Subcutaneous adipose tissue (tissue), 4 donors: ENCODE data around the gene CYTH2. TPM values are rescaled to one million over a fixed set of nuclear protein-coding genes. Genes with fewer than 3 reads are reported as not detected.

ENCODE experiments used
- total RNA-seq, 4 donors: library from RNA; depleted of rRNA; stranded (reverse); fragments of >200 nt; gene quantifications; one replicate each; pipeline ENCODE4 v1.1.0, GENCODE V29; 2016
- TF ChIP-seq, protein P1 (sequence below): fragments of 450-650 bp; IDR thresholded peaks from one replicate; pipeline ENCODE4 v1.5.1; 2016; ENCODE audit warnings: low read depth, mild to moderate bottlenecking, control low read depth, antibody characterized with exemption, moderate library complexity

CYTH2 gene
- total RNA-seq, 4 donors from 2014 or later = 15.8 to 64.0 (median 31.5) TPM

DNA sequence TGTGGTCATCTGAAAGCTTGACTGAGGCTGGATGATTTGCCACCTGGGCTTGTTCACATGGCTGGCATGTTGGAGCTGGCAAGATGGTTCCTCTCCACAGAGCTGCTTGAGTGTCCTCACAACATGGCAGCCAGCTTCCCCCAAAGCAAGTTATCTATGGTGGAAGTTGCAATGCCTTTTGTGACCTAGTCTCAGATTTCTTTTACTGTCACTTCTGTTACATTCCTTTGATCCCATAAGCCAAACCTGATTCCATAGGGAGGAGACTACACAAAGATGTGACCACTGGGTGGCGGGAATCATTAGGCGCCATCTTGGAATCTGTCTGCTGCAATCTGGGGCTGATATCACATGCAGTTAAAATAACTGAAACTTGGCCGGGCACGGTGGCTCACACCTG, 60.0 kb downstream of the CYTH2 start:
- TF ChIP-seq, protein P1, sequence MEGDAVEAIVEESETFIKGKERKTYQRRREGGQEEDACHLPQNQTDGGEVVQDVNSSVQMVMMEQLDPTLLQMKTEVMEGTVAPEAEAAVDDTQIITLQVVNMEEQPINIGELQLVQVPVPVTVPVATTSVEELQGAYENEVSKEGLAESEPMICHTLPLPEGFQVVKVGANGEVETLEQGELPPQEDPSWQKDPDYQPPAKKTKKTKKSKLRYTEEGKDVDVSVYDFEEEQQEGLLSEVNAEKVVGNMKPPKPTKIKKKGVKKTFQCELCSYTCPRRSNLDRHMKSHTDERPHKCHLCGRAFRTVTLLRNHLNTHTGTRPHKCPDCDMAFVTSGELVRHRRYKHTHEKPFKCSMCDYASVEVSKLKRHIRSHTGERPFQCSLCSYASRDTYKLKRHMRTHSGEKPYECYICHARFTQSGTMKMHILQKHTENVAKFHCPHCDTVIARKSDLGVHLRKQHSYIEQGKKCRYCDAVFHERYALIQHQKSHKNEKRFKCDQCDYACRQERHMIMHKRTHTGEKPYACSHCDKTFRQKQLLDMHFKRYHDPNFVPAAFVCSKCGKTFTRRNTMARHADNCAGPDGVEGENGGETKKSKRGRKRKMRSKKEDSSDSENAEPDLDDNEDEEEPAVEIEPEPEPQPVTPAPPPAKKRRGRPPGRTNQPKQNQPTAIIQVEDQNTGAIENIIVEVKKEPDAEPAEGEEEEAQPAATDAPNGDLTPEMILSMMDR = no peak

DNA sequence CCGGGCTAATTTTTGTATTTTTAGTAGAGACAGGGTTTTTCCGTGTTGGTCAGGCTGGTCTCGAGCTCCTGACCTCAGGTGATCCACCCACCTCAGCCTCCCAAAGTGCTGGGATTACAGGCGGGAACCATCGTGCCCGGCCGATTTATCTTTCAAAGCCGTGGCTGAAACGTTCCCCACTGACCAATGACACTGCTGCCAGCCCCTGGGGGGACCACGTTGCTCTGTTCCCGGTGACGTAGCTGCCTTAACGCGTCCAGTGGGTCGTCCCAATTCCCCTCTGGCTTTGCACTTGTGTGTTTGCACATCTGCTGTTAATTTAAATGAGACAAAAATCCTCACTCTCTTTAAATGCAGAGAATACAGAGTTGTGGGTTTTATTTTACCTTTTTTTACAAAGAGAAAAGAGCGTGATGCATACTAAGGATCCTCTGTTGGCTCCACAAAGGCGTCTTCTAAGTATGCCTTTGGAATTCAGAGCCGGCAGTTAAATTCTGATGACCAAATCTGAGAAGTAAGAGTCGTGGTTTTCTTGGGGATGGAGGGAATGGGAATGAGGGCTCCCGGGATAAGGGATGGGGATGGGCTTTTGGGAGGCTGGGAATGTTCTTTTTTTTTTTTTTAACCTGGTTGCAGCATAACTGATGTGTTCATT, 61.0 kb downstream of the CYTH2 start:
- TF ChIP-seq, protein P1 = no peak

DNA sequence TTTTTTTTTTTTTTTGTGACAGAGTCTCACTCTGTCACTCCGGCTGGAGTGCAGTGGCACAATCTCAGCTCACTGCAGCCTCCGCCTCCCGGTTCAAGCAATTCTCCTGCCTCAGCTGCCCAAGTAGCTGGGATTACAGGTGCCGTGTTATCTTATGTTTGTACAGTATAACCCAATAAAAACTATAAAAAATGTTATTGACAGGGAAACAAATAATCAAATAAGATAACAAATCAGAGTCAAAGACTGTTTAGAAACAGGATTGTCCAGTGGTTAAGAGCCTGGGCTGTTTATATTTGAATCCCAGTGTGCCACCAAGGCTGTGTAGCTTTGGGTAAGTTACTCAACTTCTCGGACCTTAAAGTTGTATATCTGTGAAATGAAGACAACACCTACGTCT, 61.6 kb downstream of the CYTH2 start:
- TF ChIP-seq, protein P1 = no peak

Other genes starting within 250 kb of the CYTH2 start
- 100 to 1,000 TPM in 1 of 4 donors, 10 to 100 TPM in 3; 42.5 to 103 (median 65.2) TPM for gene CARD8, start 213.5 kb upstream of the CYTH2 start, total RNA-seq
- gene ZNF114, start 199.3 kb upstream of the CYTH2 start, total RNA-seq = under 1 TPM in 3 of 4 donors, not detected in 1; 0.19 to 0.65 (median 0.34) TPM
- 10 to 100 TPM; 32.2 to 79.7 (median 57.2) TPM for gene EMP3, start 143.8 kb upstream of the CYTH2 start, total RNA-seq
- gene TMEM143, start 105.4 kb upstream of the CYTH2 start, total RNA-seq = 10 to 100 TPM in 1 of 4 donors, 1 to 10 TPM in 3; 4.8 to 16.0 (median 7.0) TPM
- not detected for gene SYNGR4, start 105.0 kb upstream of the CYTH2 start, total RNA-seq
- gene KDELR1, start 77.8 kb upstream of the CYTH2 start, total RNA-seq = 10 to 100 TPM; 62.5 to 99.1 (median 78.6) TPM
- gene GRIN2D, start 75.7 kb upstream of the CYTH2 start, total RNA-seq = 1 to 10 TPM in 1 of 4 donors, under 1 TPM in 3; 0.16 to 1.0 (median 0.31) TPM
- 10 to 100 TPM; 14.4 to 29.0 (median 24.9) TPM for gene GRWD1, start 23.4 kb upstream of the CYTH2 start, total RNA-seq
- 1 to 10 TPM in 1 of 4 donors, under 1 TPM in 3; 0.57 to 1.0 (median 0.74) TPM for gene KCNJ14, start 13.8 kb upstream of the CYTH2 start, total RNA-seq
- not detected for gene LMTK3, start 42.5 kb downstream of the CYTH2 start, total RNA-seq
- gene SULT2B1, start 82.8 kb downstream of the CYTH2 start, total RNA-seq = not detected
- gene SPACA4, start 137.4 kb downstream of the CYTH2 start, total RNA-seq = not detected
- not detected for gene FAM83E, start 145.7 kb downstream of the CYTH2 start, total RNA-seq
- 1,000 to 10,000 TPM in 3 of 4 donors, 100 to 1,000 TPM in 1; 998 to 1,778 (median 1,670) TPM for gene RPL18, start 149.8 kb downstream of the CYTH2 start, total RNA-seq
- gene SPHK2, start 150.1 kb downstream of the CYTH2 start, total RNA-seq = 10 to 100 TPM in 1 of 4 donors, 1 to 10 TPM in 3; 4.9 to 33.2 (median 9.1) TPM
- 10 to 100 TPM in 1 of 4 donors, 1 to 10 TPM in 2, under 1 TPM in 1; 0.33 to 18.6 (median 6.3) TPM for gene DBP, start 168.0 kb downstream of the CYTH2 start, total RNA-seq
- 1 to 10 TPM in 2 of 4 donors, not detected in 2; 1.5 to 3.4 TPM for gene CA11, start 176.8 kb downstream of the CYTH2 start, total RNA-seq
- 1 to 10 TPM in 1 of 4 donors, not detected in 3; 1.5 TPM for gene NTN5, start 203.6 kb downstream of the CYTH2 start, total RNA-seq
- not detected for gene FUT2, start 226.6 kb downstream of the CYTH2 start, total RNA-seq